ENCODE data around the gene PGM5.

Gene PGM5

DNA sequence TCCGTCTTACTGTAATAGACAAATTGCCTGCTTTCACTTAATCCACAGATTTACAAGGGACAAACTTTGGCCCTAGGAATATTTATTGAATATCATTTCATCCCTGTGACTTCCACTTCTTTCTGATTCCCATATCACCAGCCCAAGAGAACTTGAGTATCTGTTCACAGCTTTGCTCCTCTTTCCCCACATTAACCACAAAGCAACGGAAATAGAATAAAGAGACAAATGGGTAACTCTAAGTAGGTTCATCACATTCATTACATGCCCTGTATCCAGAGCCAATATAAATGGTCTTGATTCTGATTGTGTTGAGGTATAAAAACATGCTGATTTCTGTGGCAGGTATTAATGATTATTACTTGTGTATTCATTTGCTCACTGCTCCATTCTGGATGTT lies 142.4 kb downstream of the PGM5 start:
- DNase-seq: no peak

DNA sequence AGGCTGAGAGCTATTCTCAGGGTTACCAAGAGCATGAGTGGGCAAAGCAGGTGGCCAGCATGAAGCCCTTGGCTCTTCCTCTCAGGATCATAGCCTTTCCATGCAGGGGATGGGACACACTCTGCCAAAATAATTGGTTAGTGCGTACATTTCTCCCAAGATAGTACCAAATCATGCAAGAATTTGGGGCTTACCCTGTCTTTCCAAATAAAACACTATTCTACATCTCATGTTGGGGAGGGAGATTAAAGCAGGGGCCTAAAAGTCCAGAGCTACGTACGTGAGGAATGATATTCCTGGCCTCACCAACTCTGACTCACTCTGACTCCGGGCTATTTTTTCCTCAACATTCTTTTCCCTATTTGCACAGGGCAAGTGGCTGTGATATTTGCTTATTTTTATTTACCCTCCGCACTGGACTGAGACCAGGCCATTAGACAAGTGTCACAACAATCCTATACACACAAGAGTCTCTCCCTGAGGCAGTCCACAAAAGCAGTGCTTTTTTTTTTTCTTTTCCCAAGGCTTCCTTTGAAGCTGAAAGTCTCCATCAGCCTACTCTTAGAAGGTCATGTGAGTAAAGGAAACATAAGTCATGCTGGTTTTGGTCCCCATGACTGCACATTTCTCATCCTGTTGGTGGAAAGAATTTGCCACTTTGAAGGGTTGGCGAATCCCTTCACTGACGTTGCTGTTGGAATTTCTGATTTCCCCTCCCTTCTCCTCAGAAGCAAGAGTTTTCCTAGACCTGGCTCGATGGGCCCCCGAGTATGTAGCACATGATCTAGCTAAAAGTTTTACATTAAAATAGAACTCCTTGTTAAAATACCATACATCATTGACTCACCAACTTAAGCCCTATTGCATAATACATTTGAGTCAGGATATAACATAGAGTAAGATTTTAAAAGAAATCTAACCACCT lies 144.3 kb downstream of the PGM5 start:
- DNase-seq: peak; percentile 22

DNA sequence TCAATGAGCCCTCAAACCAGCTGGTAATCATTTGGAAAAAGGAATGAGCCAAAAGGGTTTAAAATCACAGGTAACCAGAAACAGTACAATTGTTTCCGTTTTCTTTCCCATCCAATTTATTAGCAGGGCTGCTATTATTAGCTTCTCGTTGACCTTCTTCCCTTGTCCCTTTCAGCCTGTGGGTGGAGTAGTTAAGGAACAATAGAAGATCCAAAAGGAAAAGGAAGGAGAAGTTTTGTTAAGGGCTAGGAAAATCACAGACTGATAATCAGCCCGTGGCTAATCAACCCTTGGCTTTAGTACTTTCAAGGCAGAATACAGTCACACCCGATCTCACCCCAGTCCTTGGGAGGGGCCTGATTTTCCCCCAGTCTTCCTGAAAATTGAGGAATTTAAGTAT lies 145.9 kb downstream of the PGM5 start:
- no peak for DNase-seq

DNA sequence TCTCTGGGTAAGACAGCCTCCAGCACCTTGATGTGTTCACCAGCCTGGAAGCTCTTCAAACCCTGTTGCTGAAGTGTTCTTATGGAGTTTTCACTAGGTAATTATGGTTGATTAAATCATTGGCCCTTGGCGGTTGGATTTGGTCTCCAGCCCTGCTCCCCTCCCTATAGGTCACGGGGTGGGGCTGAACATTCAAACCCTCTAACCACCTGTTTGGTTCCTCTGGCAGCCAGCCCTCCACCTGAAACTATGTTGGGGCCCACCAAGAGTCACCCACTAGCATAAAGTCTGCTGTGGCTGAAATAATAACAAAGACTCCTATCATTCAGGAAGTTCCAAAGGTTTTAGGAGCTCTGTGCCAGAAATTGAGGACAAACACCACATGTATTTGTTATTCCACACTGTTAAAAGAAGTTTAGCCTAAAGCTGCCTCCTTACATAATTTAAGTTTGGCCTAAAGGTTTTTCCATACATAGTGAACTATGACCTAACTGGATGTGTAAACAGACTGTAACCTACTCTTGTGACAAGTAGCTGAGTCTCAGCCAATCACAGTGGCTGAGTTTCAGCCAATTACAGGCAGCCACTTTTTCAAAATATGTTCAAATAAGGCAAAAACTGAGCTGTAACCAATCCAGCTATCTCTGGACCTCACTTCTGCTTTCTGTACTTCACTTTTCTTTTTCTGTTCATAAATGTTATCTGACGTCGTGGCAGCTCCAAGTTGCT lies 149.4 kb downstream of the PGM5 start:
- peak; percentile 1 for DNase-seq

DNA sequence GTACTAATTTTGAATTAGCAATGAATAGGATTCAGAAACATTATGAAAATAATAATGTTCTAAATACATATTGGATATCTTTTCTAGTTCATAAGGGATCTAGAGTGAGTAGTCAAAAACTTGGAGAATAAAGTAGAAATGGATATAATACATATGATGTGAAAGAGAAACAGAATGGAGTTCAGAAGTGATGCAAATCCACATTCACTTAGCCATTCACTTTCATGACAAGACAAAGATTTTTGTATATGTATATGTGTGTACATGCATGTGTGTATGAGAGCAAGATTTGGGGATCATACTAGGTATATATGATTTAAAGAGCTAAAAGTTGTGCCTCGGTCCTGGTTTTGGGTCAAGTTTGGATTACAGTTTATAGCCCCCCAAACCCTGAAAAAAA lies 150.1 kb downstream of the PGM5 start:
- DNase-seq: no peak

DNA sequence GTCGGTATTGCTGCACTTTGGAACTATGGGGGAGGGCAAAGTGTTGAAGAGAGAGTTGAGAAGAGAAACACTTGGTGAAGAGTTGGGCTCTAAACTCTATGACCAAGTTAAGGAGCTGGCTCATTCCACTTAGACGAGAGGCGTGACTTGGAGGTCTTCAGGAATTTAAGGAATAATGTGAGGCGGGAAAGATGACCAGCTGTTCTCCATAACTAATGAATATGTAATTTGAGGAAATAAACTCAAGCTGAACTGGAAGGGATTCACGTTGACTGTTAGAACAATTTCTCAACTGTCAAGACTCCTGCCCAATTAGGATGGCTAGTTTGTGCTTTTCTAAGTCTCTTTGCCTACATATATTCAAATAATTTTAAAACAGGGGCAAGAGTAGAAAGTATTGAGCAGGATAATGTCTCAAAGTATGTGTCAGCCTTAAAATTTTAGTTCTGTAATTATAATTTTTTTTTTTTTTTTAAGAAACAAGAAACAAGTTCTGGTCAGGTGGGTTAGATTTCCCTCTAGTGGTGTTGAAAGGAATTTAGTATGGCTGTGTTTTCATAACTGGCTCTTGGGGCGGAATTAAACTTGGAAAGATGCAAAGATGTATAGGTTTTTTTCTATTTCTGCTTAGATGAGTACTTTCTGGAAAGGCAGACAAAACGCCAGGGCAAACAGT lies 150.9 kb downstream of the PGM5 start:
- no peak for DNase-seq

DNA sequence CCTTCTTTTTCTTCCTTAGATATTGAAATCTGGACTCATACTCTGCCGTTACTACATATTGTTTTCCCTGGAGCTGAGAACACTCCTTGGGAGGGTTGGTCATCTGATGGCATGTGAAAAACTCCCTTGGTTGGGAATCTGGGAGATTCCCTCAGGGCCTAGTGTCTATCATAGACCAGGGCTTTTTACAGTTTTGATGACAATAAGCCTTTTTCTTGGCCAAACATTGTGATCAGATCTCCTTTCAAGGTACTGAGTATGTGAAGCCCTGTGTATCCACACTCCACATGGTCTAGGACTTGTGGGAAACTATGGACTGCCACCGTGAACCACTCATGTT lies 151.4 kb downstream of the PGM5 start:
- no peak for DNase-seq

DNA sequence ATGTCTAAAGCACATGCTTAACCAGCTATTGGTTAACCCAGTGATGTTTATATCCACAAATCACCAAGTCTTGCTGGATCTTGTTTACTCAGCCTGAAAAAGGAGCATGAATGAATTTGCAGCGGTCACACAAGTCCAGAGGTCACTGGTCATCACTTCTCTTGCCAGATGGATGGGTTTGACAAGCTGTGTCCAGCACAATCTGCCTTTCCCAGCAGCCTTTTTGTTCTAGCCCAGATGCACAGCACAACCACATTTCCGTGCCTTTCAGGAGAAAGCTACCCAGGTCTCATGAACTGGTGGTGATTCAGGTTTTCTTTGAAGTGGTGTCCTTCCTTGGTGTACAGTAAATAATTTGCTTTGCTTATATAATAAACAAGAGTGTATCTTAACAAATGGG lies 152.1 kb downstream of the PGM5 start:
- DNase-seq: no peak

DNA sequence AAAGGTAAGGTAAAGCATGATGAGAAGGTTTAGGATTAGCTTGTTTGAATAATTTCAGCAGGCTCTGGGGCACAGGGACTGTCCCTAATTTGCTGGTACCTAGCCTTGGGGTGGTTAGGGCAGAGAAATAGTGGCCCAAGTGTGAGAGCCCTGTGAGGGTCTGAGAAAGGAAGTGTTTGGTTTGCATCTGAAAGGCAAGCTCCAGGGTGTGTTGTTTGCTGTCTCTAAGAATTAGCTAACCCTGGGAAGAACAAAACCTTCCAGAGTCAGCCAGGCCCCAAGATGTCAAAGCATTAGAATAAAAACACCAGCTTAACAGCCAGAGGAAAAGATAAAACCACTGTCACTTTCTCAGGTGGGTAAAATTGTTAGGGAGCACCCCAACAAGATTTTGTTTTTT lies 153.3 kb downstream of the PGM5 start:
- no peak for DNase-seq

DNA sequence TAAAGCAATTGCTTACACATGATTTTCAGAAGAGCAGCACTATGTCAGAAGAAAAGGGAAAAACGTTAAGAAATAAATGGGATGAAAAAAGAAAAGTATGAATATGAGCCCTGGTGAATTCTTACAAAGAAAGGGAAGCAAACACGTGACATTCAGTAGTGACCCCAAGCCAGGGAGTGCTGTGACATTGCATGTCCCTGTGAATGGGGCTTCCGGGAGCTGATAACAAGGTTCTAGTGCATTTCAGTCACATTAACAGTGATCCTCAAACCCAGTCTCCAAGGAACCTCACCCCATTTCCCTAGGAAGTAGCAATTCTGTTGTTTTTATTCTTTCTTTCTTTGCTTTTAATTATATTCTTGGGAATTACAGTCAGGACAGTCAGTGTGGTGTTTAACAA lies 157.0 kb downstream of the PGM5 start:
- DNase-seq: no peak

DNA sequence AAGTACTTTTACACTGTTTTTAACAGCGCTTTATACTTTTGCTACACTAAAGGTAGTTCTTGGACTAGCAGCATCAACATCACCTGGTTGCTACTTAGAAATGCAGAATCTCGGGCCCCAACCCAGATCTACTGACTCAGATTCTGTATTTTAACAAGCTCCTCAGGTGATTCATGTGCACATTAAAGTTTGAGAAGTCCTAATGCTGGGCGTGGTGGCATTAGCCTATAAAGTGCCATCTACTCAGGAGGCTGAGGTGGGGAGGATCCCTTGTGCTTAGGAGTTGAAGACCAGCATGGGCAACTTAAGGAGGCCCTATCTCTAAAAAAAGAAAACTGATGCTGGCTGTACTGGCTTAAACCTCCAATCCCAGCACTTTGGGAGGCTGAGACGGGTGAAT lies 157.6 kb downstream of the PGM5 start:
- DNase-seq: no peak

DNA sequence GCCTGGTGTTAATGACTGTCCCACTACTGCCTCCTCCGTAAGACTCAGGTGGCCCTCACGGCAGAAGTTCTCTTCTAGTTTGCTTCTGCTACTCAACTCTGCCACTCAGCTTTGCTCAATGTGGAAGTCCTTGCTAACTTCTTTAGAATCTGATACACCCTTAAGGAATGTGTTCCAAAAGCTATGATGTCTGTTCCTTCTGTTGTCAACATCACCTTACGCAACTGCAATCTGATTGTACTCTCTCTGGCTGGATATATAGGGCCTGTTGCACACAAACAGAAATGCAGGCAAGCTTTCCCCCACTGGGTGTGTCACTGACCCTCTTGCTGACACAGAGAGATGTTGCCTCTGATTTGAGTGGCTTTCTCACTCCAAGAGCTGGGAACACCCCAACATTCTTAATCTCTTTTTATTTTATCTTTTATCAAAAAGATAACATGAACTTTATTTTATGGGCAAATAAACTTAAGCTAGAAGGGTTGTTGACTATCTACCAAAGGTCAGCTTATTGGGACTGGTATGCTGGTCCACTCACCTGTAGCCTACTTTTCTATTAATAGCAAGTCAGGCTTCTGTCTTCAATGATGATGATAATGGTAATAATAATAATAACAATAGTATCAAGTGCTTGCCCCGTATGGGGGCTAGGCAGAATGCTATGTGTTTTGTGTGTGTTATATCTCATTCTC lies 159.1 kb downstream of the PGM5 start:
- no peak for DNase-seq

DNA sequence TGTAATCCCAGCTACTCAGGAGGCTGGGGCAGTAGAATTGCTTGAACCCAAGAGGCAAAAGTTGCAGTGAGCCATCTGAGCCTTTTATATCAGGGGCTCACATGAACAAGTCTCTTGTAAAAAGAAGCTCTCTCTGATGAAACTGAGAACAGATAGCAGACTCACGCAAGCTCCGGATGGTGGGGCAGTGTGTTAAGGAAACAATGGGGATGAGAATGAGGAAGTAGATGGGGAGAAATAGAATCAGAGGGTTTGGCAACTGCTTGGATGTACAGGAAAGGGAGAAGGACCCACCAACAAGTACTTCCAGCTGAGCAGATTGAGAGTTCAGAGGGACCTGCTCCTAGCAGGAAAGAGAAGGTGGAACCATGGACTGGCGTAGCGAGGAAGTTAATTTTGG lies 165.7 kb downstream of the PGM5 start:
- no peak for DNase-seq

DNA sequence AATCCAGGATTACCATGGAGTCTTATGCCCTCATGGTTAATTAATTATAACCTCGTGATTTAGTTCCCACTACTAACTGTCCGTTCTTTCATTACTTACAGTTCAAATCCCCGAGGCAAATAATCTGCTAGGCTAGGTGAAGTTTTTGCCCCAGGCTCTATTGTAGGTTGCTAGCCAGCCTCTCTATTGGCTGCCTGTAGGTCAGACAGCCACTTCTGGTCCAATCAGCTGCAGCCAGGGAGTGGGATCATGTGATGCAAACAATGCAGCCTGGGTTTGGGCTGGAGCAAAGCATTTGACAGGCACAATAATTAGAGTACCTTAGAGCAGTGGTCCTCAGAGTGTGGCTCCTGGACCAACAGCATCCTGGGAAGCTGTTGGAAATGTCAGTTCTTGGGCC lies 166.5 kb downstream of the PGM5 start:
- no peak for DNase-seq

DNA sequence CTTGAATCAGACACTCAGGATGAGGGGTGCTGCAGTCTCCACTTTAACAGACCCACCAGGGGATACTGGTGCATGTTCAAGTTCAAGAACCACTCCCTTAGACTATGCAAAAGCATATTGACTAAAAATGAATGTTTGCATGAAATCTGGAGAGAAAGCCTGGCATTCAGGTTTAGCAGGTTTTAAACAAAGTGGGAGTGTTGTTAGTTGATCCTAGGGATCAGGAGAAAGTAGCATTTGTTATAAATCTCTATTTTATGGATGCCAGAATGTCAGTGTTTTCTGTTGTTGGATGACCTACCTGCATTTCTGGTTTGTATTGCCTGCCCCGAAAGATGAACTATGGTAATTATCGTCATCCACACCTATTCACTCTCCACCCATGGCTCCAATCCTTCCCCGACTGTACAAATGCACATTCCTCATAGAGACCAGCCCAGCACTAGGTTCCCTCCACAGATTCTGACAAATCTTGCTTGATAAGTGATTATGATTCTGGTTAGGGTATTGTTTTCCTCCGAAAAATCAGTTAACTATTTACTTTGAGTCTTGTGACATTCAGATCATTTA lies 167.0 kb downstream of the PGM5 start:
- DNase-seq: no peak

DNA sequence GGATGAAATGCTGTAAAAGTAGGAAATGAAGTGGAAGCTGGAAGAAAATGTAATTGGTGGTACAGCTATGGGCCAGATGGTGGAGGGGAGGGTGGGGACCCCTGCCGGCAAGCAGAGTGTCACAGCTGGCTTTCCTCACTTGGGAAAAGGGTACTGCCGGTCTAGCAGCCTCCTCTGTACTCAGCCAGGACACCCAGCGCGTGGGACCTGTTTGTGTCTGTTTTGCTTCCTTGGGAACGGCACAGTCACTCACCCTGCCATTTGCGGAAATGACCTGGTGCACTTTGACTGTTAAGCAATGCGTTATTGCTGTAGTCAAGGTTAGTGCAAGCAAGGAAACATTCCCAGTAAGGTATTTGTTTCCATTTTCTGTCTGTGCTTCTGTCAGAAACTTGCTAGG lies 174.2 kb downstream of the PGM5 start:
- no peak for DNase-seq

DNA sequence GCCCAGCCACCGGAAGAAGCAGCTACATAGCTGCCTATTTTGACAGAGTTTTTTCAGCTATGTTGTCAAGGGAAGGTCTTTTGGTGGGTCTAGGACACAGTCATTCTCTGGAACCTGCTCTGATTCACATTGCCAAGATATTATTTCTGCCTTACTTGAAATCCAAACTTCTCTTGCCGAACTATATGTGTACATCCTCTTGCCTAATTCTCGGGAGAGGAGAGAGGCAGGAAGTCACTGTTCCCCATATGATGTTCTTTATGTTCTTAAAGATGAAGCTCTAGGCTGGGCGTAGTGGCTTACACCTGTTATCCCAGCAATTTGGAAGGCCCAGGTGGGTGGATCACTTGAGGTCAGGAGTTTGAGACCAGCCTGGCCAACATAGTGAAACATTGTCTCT lies 175.7 kb downstream of the PGM5 start:
- no peak for DNase-seq

DNA sequence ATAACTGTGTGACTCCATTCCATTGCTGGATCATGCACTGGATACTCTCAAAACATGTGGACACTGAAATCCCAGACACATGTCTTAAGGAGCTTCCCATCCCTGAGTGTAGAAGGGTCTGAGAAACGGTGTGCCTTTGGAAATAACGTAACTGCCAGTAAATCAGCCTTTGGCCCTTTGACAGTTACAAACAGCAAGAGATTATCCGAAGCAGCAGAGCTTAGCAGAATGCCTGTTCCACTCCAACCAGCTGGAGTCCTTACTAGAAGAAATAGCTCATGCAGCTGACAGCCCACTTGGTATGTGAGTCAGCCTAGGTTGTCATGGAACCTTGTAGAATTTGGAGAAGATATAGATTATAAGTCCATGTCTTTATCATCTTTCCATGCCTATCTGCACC lies 177.3 kb downstream of the PGM5 start:
- DNase-seq: no peak

DNA sequence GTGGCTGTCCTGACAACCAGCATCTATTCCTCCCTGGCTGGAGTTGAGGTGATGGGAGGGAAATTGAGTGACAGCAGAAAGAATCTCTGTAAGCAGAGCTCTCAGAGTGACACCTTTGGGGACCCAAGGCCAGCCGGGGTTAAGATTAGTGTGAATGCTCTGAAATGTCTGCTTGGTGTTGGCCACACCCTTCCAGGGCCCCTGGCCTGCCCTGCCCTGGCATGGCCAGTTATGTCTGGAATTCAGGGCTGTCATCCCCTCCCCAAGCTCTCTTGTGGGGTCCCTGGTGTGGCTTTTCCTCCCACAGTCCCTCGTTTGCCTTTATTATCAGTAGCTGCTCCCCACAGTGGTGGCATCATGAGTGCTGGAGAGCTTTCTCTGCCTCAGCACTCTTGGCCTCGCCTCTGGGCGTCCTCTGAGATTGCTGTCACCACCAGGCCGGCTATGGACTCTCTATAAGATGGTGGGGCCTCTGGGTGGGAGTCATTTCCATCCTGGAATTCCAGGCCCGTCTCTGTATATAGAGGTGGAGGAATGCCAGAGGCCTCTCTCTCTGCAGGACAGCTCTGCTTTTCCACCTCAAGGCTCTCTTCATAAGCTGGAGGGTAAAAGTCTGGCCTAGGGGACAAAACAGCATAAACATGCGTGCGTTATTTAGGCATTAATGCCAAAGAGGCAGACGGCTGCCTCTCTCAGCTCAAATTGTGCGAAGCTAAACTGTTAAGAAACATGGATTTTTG lies 180.6 kb downstream of the PGM5 start:
- DNase-seq: no peak

DNA sequence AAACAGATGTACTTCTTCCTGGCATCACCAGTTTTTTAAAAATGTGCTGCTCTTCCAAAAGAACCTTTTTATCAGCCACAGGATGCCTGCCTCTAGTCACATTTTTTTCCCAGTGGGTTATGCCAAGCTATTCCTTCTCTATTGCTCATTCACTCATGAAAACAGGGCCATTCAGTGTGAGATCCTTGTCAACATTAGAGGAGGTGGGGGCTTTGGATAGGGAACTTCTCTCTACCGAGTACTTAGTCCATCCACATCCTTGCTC lies 181.1 kb downstream of the PGM5 start:
- no peak for DNase-seq

DNA sequence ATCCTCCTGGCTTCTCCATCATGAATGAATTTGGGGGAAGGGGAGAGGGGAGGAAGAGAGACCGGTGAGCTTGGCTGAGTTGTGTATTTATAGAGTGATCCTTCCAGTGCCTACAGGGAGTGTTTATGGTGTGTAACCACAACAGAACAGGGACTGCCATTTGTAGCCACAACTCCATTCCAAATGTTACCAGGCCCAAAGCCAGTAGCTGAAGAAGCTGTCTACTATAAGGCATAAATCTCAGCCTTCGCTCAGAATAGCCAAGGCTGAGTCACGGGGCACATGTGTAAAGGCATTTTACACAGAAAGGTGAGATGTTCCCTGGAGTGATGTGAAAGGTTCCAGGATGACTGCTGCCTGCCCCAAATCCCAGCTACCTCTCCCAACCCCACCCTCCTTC lies 181.8 kb downstream of the PGM5 start:
- no peak for DNase-seq

DNA sequence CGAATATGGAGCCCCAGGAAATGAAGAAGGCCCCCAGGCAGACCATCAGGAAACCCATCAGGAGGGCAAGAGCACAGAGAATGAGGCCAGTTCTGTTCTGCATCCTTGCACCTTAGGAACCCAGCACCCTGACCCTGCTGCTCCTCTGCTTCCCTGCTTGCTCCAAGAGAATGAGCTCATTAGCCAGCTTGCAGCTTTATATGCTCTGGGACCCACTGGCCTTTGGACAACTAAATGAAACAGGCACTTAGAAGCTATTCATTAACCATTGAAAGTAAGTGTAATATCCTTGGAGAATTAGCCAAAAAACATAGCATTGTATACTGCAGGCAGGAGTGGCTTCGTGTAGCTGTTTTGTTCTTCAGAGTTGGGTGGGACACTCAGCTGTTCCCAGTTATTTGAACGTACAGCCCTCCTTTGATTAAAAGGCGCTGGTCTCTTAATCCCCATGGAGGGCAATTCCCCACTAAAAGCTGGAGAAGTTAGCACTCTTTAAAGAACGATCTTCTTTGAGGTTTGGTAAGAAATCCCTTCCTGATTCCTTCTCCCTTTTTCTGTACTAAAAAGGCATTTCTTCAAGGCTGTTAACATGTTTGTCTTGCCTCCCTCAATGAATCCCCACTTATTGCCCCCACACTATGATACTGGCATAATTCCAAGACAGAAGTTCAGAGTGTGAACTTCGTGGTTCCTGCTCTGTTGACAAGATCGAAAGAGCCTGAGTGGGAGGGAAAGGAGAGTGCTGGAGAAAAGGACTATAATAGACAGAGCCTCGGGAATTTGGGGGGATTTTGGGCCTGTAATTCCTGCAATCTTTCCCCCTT lies 184.5 kb downstream of the PGM5 start, which contains the start of gene TMEM252:
TMEM252 (minus strand) TSS at position 172 of the 824 bp plus-strand sequence; CDS start at position 103, 69 bp downstream.
- DNase-seq: no peak

All from DMS79 treated with DMSO at 0.1 percent for 48 hours (cell line).